DMS79 treated with DMSO at 0.1 percent for 48 hours (cell line): ENCODE measurements around the gene GMDS.
A peak's percentile ranks its signal among the peaks of the same experiment; 100 is the strongest.

ENCODE experiments used
- DNase-seq: peaks from one replicate; lab custom pipeline; 2025; lab: John Stamatoyannopoulos, UW

GMDS gene

GRCh38 chr6:1612974-1613306 is 632.5 kb downstream of the GMDS start:
- no peak for DNase-seq

GRCh38 chr6:1612299-1612973 is 633.0 kb downstream of the GMDS start:
- no peak for DNase-seq

- no peak for DNase-seq
Measured at GRCh38 chr6:1611572-1612298, 633.7 kb downstream of the GMDS start.

GRCh38 chr6:1611322-1611571 is 634.2 kb downstream of the GMDS start:
- DNase-seq, result no peak

GRCh38 chr6:1610497-1611321 is 634.7 kb downstream of the GMDS start:
- no peak for DNase-seq

GRCh38 chr6:1609648-1610496 is 635.5 kb downstream of the GMDS start, which contains the start of gene FOXC1:
FOXC1 (plus strand) TSS chr6:1609915; CDS start chr6:1610446, 531 bp downstream.
- DNase-seq, result peak; percentile 25

GRCh38 chr6:1609041-1609647 is 636.3 kb downstream of the GMDS start:
- DNase-seq, result no peak

- no peak for DNase-seq
Measured at GRCh38 chr6:1608222-1609040, 637.0 kb downstream of the GMDS start.

- DNase-seq, result peak; percentile 19
Measured at GRCh38 chr6:1607516-1608221, 637.7 kb downstream of the GMDS start.

- DNase-seq, result peak; percentile 11
Measured at GRCh38 chr6:1606780-1607515, 638.5 kb downstream of the GMDS start.

- DNase-seq, result no peak
Measured at GRCh38 chr6:1605893-1606779, 639.3 kb downstream of the GMDS start.

GRCh38 chr6:1605004-1605892 is 640.2 kb downstream of the GMDS start:
- no peak for DNase-seq

- no peak for DNase-seq
Measured at GRCh38 chr6:1604158-1605003, 641.0 kb downstream of the GMDS start.

- DNase-seq, result no peak
Measured at GRCh38 chr6:1603708-1604107, 641.7 kb downstream of the GMDS start.

- no peak for DNase-seq
Measured at GRCh38 chr6:1602049-1602713, 643.2 kb downstream of the GMDS start.
